Stimulated activated CD8-positive, alpha-beta memory T cell treated with anti-CD3 and anti-CD28 coated beads, Interleukin-15, amount 100 ng/mL, for 24 hours (primary cell): ENCODE measurements around the gene GNB5.

ENCODE experiments used
- DNase-seq: peaks from one replicate; pipeline ENCODE4 v3.0.0-alpha.2; 2020; ENCODE audit warnings: low read depth

Gene GNB5

GRCh38 chr15:52140646-52141045 lies 50.5 kb downstream of the GNB5 start:
- DNase-seq: no peak

DNA sequence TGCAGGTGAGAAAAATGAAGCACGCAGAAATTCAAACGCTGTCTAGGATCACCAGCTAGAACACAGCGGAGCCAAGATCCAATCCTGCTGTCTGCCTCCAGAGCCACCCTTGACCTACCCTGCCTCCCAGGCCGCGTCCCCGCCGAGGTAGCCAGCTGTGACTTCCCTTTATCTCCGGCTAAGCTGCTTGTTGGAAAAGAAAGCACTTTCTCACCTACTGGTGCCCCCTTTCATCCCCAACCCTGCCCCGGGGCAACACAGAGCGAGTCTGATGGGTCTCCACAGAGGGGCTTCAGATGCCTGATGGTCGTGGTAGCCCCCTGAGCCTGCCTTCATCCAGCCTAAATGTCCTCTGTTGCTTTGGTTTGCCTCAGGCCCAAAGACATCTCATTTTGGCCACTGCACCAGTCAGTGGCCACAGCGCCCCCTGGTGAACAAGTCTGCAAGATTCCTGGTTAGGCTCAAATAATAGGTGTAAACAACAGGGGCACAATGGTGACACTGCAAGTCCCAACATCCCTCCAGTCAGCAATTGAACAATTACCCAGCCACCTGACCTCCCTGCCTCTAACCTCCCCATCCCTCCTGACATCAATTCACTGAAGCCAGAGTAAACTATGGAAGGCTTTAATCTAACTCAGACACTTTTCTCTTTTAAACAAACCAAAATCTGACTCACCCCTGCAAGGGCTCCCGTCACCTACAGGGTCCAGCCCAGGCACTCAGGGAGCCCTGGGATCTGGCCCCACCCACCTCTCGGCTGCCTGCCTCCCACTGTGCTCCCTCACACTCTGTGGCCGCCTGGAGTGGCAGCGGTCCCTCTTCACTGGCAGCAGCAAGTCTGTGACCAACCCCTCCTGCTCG lies 51.4 kb downstream of the GNB5 start:
- peak; percentile 45 for DNase-seq

- no peak for DNase-seq
Measured at GRCh38 chr15:52137432-52138357, 53.5 kb downstream of the GNB5 start.

GRCh38 chr15:52136442-52136980 lies 54.7 kb downstream of the GNB5 start:
- no peak for DNase-seq

DNA sequence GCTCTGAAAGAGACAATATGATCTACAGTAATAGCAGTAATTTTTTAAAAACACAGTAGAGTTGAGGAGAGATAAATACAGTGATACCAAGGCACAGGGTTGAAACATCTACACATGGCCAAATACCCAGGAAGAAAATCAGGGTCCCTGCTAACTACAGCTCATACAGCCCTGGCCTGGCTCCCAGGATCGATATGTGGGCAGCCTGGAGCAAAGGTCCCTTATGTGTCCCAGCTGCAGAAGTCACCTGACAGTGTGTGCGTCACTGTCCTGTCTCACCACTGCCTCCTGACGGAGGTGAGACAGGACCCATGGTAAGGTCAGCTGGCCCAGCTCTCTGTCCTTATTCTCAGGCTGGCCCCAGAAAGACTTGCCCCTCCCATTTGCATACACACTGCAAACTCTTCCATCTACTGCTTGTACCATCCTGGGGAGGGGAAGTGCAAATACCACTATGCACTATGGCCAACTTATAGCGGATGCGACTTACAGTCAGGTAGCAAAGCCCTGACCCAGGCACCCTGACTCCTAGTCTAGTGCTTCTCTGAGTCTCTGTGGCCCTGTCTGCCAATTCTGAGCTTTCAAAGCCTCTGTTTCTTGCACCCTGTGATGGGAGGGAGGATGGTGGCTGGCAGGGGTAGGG lies 56.6 kb downstream of the GNB5 start:
- no peak for DNase-seq

DNA sequence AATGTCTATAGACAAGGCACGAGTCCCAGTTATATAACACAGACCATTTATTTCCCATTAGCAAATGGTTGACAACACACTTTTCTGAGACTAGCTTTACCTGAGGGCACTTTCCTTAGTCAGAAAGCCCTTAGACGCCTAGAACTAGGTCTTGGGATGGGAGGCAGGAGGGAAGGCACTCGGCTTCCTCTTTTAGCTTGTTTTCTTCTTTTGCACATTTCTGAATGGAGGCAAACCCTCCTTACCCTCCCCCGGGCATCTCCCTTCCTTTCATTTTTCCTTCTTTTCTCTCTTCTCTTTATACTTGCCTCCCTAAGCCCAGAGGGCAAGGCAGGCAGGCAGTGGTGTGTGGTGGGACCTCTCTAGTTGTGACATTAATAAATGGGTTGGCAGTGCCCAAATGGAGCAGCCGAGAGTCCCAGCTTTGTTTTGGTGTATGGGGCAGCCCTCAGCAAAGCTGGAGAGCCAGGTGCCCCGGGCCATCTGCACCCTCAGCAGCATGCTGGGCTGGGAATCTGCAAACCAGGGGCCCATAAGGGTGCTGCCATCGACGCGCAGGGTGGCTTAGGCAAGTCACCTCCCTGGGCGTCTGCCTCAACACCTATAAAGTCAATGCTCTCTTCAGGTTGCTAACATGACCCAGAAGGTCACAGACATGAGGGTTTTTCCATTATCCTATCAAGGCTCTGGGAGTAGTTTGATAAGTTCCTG lies 57.5 kb downstream of the GNB5 start:
- no peak for DNase-seq

DNA sequence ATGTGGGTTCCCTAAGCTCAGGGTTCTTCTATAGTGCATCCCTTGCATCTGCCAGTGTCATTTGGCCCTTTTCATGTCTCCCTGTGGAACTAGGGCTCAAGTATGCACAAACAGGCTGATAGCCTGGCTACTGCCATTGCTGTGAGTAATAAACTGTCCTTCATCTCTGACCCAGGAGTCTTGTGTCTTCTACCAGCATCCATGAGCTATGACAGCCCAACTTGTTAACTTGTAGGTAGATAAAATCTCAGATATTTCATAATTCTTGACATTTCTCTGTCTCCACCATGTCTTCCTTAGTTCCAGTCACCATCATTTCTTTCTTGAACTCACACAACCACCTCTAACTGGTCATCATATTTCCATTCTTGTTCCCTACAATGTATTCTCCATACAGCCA lies 59.1 kb downstream of the GNB5 start:
- DNase-seq: no peak

DNA sequence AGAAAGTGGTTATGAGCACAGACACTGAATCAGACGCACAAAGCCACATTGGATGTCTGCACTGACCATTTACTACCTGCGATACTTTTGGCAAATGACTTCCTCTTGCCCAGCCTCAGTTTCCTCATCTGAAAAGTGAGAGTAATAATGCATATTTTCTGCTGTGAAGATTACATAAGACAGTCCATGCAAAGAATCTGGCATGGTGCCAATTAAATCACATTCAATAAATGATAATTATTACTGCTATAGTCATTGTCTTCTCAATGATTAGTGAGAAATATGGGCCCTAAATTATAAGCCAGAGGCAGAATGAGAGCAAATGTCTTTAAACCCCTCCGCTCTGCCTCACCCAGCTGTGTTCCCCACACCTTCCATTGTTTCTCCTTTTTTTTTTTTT lies 62.6 kb downstream of the GNB5 start:
- DNase-seq: no peak

DNA sequence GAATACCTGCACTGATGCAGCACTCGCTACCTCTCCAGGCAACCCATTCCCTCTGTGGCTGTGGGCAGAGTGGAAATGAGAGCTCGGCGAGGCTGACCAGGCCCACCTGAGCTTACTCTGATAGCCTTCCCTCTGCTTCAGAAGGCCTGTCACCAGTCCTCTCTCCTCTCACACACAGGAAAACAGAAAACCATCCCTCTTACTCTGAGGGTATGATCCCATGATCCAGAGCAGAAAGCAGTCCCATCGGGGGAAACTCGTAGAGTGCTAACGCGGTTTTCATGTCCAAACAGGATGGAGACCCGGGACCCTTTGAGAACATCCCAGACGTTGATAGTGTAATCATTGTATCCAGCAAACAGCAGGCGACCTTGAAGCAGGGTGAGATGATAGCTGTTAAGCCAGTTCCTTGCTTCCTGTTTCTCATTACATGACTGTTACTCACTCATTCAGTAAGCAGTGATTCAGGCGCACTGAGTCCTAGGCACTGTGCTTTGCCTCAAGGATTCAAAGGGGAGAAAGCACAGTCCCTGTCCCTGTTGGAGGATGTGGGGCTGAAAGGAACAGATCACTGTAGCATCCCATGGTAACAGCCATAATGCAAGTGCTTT lies 66.8 kb downstream of the GNB5 start:
- DNase-seq: no peak

- no peak for DNase-seq
Measured at GRCh38 chr15:52121896-52122295, 69.3 kb downstream of the GNB5 start.

DNA sequence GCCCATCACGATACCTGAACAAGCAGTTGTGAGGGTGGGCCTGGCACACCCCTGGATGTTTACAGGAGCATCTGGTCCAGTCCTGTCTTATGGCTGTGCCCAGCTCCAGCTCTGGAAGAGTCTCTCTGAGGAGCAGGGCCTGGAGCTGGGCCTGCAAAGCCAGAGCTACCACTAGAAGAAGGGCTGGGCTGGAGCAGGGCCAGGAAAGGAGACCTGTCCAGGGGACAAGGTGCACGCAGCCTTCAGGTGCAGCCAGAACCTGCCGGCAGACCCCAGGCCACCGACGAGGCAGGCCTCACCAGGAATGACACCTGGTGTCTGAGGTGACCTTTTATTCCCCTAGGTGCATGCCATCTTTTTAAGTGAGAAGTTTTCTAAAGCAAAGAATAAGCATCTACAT lies 70.2 kb downstream of the GNB5 start:
- DNase-seq: no peak

- DNase-seq: no peak
Measured at GRCh38 chr15:52120488-52120887, 70.7 kb downstream of the GNB5 start.

DNA sequence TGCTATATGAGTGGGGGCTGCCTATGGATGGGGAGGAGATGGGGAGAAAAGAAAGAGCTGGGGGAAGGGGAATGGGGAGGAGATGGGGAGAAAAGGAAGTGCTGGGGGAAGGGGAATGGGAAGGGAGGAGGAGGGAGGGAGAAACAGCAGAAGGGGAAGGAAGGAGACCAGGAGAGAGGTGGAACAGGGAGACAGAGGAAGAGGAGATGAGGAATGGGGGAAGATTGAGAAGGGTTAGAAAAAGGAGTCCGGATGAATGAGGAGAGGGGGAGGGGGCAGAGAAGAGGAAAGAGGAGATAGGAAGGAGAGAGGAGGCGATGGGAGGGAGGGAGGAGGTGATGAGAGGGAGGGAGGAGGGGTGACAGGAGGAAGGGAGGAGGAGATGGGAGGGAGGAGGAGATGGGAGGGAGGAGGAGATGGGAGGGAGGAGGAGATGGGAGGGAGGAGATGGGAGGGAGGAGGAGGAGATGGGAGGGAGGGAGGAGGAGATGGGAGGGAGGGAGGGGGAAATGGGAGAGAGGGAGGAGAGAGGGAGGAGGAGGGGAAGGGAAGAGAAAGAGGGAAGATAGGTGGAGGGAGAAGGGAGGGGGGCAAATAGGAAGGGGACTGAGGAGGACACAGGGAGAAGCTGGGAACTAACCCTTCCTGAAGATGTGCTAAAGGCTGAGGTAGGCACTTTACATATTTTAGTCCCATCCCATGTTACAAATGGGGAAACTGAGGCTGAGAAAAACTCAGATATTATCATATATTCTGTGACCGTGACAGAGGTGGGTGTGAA lies 72.0 kb downstream of the GNB5 start:
- no peak for DNase-seq

- DNase-seq: no peak
Measured at GRCh38 chr15:52117549-52117948, 73.6 kb downstream of the GNB5 start.

DNA sequence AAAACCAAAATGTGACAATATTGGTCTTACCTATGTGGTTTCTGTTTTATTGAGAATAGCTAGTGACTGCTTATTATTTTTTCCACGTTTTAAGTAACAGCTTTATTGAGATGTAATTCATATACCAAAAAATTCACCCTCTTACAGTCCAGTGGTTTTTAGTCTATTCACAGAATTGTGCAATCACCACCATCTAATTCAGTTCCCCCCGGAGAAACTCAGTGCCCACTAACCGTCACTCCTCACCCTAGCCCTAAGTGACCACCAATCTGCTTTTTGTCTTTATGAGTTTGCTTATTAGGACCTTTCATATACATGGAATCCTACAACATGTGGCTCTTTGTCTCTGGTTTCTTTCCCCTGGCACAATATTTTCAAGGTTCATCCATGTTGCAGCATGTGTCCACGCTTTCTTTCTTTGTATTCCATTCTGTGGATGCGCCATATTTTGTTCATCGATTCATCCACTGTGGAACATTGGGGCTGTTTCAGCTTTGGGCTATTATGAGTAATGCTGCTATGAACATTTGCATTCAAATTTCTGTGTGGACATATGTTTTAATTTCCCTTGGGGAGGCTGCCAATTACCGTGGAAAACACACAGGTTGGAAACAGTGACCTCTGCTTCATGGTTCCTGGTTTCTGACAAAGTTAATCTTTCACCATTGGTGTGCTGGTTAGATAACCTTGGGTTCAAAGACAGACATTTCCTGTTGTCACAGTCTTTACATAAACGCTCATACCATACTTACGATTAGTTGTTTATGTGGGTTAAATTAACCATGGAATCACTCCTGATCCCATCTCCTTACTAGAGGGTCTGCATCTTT lies 75.4 kb downstream of the GNB5 start:
- no peak for DNase-seq

DNA sequence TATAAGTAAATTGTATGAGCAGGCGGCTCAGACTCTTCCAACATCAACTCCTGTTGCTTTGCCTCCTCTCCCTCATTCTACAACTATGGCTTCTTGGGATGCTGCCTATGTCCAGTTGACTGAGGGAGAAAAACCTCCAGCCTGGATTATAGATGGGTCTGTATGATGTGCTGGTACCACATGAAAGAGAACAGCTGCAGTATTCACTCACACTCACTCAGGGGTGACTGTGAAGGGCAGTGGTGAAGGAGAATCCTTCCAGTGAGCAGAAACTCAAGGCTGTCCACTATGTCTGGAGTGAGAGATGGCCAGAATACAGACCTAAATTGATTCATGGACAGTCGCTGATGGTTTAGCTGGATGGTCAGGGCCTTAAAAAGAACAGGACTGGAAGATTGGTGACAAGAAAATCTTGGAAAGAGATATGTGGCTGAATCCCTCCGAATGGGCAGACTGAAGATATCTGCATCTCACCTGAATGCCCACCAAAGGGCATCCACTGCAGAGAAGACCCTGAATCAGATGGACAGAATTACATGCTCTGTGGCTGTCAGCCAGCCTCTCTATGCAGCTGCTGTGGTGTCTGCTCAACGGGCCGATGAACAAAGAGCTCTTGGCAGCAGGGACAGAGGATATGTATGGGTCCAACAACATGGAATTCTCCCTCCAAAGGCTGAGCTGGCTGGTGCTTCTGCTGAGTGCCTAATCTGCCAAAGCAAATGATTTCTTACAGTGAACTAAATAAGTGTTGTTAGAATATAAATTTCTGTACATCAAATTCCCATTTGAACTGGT lies 76.7 kb downstream of the GNB5 start:
- no peak for DNase-seq

- no peak for DNase-seq
Measured at GRCh38 chr15:52113708-52114107, 77.5 kb downstream of the GNB5 start.

- DNase-seq: no peak
Measured at GRCh38 chr15:52113235-52113634, 78.0 kb downstream of the GNB5 start.
